ENCODE results near the gene FRYL.

DNA sequence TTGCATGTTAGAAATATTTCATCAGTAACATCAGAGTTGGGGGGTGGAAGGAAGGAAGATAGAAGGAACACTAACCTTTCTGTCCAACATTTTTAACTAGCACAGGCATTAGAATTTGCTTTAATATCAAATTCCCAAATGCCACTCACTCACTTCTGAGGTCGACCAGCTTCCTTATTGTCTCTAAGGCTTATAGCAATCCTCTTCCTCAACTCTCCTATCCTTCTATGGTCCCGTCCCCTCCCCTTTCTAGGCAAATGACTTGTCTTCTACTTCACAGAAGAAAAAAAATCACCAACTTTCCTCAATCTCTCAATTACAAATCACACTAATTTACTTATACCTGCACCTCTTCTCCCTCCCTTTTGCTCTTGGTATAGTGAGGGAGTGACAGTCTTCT is 189.2 kb downstream of the FRYL start:
- TF ChIP-seq POLR2A (IDR thresholded peaks at IDR 0.05; ENCODE audit: low read depth, low read length) (no peak), TAF1 (IDR thresholded peaks at IDR 0.05; ENCODE audit: borderline replicate concordance, low read depth, low read length) (no peak)
